Measurements from ENCODE around the gene DNAJB9. TPM values are rescaled to one million over a fixed set of nuclear protein-coding genes. Genes with fewer than 3 reads are reported as not detected.

DNAJB9 gene
- total RNA-seq, 1 donor: 85.7 TPM

DNA sequence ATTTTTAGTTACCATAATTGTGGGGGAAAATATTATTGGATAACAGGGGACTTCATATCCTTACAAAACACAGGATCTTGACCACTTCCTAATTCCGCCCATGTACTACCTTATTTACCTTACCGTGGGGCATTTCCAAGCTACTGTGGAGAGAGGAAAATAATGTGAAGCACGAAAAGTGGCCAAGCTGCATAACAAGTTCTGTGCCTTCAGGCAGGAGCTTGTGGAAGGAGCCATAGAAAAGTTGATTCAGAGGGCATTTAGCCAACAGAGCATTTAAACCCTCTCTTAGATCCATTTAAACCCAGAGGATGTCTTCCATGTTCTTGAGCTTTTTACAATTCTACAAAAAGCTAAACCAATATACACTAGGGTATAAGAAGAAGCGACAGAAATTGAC, 41.6 kb downstream of the DNAJB9 start:
- H3K4me3 ChIP-seq (ENCODE audit: low read length): no peak overlapping the region

DNA sequence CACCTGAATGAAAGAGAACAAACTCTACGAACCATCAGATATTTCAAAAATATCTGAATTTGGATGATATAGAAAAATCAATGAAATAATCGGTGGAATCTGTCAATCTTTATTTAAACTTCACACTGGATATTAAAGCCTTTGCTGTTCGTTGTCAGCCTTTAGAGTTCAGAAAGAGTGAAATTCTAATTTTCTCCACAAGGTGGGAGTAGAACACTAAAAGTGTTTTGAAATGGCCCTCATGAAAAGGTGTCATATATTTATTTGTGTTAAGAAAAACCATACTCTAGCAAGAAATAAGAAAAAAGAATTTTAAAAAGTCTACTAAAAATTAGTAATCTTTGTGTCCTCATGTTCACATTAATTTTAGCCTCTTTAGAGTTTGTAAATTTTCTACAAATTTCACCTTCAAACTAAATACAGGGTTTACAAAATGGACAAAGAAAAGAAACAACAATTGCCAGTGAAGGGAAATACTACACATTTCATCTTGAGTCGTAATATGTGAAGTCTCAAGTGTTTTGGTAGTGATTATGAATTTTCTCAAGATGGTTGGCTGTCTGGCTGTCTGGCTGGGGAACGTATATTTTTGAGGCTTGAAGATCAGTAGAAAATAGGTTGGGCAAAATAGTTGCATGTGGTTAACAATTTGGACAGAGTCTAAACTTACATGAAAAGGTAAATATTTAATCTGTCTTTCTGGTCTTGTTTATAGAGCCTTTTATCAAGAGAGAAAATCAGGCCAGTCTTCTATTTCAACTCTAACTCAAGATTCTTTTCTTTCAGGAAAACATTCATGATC, 43.7 kb downstream of the DNAJB9 start:
- H3K9me3 ChIP-seq (ENCODE audit: low read depth, low read length): no peaks in the 10 kb centered on the region
- no peak overlapping the region for H3K4me3 ChIP-seq (ENCODE audit: low read length)
- H3K27me3 ChIP-seq (ENCODE audit: insufficient read depth, low read length): no peaks in the 10 kb centered on the region
- no peaks in the 10 kb centered on the region for H3K4me1 ChIP-seq (ENCODE audit: insufficient read depth, low read length)

More for the DNA sequence above, 41.6 kb downstream of the DNAJB9 start:
- H3K9me3 ChIP-seq (ENCODE audit: low read depth, low read length): no peaks in the 10 kb centered on the region
- no peaks in the 10 kb centered on the region for H3K4me1 ChIP-seq (ENCODE audit: insufficient read depth, low read length)
- no peaks in the 10 kb centered on the region for H3K27me3 ChIP-seq (ENCODE audit: insufficient read depth, low read length)

DNA sequence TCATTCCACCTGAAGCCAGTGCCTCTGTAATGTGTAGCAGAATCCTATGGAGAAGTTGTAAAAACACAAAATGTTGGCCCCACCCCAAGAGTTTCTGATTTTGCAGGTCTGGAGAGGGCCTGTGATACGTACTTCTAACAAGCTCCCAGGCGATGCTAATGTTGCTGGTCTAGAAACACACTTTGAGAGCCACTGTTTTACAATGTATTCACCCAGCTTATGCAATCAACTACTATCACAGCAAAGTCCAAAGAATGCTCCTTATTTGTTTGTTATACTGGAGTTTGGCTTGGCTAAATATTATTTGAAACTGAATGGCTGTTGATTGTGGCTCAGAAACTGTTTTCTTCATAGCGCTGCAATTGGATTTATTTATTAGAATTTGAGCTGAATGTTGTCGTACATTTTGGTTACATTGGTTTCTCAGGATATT, 44.3 kb downstream of the DNAJB9 start:
- no peak overlapping the region for H3K4me3 ChIP-seq (ENCODE audit: low read length)
- no peaks in the 10 kb centered on the region for H3K9me3 ChIP-seq (ENCODE audit: low read depth, low read length)
- H3K27me3 ChIP-seq (ENCODE audit: insufficient read depth, low read length): no peaks in the 10 kb centered on the region
- H3K4me1 ChIP-seq (ENCODE audit: insufficient read depth, low read length): no peaks in the 10 kb centered on the region

DNA sequence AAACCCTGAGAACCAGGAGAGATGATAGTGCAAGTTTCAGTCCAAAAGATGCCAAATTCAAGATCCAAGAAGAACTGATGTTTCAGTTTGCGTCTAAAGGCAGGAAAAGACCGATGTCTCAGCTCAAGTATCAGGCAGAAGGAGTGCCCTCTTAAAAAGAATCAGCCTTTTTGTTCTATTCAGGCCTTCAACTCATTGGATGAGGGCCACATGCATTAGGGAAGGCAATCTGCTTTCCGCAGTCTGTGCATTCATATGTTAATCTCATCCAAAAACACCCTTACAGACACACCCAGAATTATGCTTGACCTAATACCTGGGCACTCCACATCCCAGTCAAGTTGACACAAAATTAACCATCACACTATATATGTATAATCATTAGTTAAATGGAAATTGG, 45.2 kb downstream of the DNAJB9 start:
- H3K4me3 ChIP-seq (ENCODE audit: low read length): no peak overlapping the region
- no peaks in the 10 kb centered on the region for H3K9me3 ChIP-seq (ENCODE audit: low read depth, low read length)
- no peaks in the 10 kb centered on the region for H3K27me3 ChIP-seq (ENCODE audit: insufficient read depth, low read length)
- no peaks in the 10 kb centered on the region for H3K4me1 ChIP-seq (ENCODE audit: insufficient read depth, low read length)

DNA sequence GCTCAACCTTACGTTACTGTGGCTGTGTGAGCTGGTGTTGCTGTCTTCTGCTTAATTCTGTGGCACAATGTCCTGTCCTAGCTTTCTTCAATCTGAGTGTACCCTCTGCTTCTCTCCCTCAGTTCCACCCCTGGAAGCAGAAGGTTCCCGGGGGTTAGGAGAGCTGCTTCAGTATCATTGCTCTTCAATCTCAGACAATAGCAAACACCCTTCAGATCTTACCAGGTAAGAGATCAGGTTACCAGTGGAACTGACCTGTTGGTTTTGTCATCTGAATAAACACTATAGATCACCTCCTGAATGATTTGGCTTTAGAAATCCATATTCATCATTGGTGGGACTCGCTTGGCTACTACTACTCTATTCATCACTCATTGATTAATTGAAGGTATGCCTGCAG, 48.4 kb downstream of the DNAJB9 start:
- no peak overlapping the region for H3K4me3 ChIP-seq (ENCODE audit: low read length)

DNA sequence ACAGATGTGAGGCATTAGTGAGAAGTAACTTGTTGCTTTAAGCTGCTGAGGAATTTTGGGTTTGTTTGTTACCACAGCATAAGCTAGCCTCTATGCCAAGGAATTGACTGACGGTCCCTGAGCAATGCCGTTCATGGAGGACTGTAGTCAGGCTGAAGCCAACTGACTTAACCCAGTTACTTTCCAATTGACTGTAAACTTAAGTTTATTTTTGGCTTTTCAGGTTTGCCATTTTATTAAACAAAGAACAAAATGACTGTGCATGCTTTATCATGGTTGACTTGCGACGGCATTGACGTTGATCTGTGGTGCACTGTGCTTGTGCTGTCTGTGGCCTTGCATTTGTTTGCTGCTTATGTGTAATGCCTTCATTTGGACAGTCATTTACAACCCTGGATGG, 53.5 kb downstream of the DNAJB9 start:
- Histone ChIP-seq H3K27me3 (ENCODE audit: insufficient read depth, low read length) (no peaks in the 10 kb centered on the region), H3K4me3 (ENCODE audit: low read length) (no peak overlapping the region), H3K9me3 (ENCODE audit: low read depth, low read length) (no peaks in the 10 kb centered on the region), H3K4me1 (ENCODE audit: insufficient read depth, low read length) (no peaks in the 10 kb centered on the region)

More for the DNA sequence above, 48.4 kb downstream of the DNAJB9 start:
- Histone ChIP-seq H3K4me1 (ENCODE audit: insufficient read depth, low read length) (no peaks in the 10 kb centered on the region), H3K27me3 (ENCODE audit: insufficient read depth, low read length) (no peaks in the 10 kb centered on the region), H3K9me3 (ENCODE audit: low read depth, low read length) (no peaks in the 10 kb centered on the region)

Other genes starting within 250 kb of the DNAJB9 start
- 1.5 TPM for gene NRCAM, start 113.4 kb upstream of the DNAJB9 start, total RNA-seq
- gene PNPLA8, start 43.7 kb upstream of the DNAJB9 start, total RNA-seq: 116 TPM
- gene THAP5, start 168 bp upstream of the DNAJB9 start, total RNA-seq: 19.8 TPM

Measured in mononuclear cell (primary cell).